IMR-90 (cell line): ENCODE results near the gene CDK14. TPM values are rescaled to one million over a fixed set of nuclear protein-coding genes. Genes with fewer than 3 reads are reported as not detected.

Experiments used
- ATAC-seq: fragments of 200-7000 bp; cut with Tn5 transposase; 2 replicates; pipeline ENCODE4 v1.9.1; 2020; ENCODE audit warnings: low read depth, mild to moderate bottlenecking, moderate library complexity
- BruUV-seq: library from RNA; stranded (reverse); fragments of 400-500 nt; replicated peaks from 2 replicates; lab custom pipeline; 2021; lab: Mats Ljungman, UMichigan
- CTCF ChIA-PET: fragments of 300-600 bp; formaldehyde crosslinking; extraction: SDS; loops from one replicate; lab custom pipeline; 2021; ENCODE audit warnings: antibody characterized with exemption; lab: Yijun Ruan, JAX
- POLR2A ChIA-PET: fragments of 300-600 bp; sonication (Branson Sonifier 250); formaldehyde crosslinking; loops from one replicate; lab custom pipeline; 2022; ENCODE audit warnings: antibody characterized with exemption; ENCODE audit not compliant: unreplicated experiment; lab: Charles Lee
- DNase-seq: peaks from one replicate; pipeline ENCODE4 v3.0.0; 2013
- H2AFZ ChIP-seq: replicated peaks from 2 replicates; pipeline ENCODE3; 2013; ENCODE audit warnings: low read length, mild to moderate bottlenecking; ENCODE audit not compliant: poor library complexity
- H2AK5ac ChIP-seq: 2 replicates; pipeline ENCODE4 v1.6.1; 2013; ENCODE audit warnings: low read depth, low read length, inconsistent platforms
- H2AK9ac ChIP-seq: replicated peaks from 2 replicates; pipeline ENCODE3; 2013; ENCODE audit warnings: mild to moderate bottlenecking, low read depth, low read length, moderate library complexity; ENCODE audit not compliant: poor library complexity
- H2BK120ac ChIP-seq: 2 replicates; pipeline ENCODE4 v1.6.1; 2013; ENCODE audit warnings: low read depth, low read length, inconsistent platforms
- H2BK15ac ChIP-seq: 3 replicates; pipeline ENCODE4 v1.6.1; 2013; ENCODE audit warnings: low read depth, low read length, inconsistent platforms
- H2BK20ac ChIP-seq: 2 replicates; pipeline ENCODE4 v1.6.1; 2013; ENCODE audit warnings: low read depth, mild to moderate bottlenecking, inconsistent platforms, low read length, moderate library complexity
- H2BK5ac ChIP-seq: 2 replicates; pipeline ENCODE4 v1.6.1; 2013; ENCODE audit warnings: mild to moderate bottlenecking, low read depth, low read length, inconsistent platforms; ENCODE audit not compliant: poor library complexity, severe bottlenecking
- H3K14ac ChIP-seq: replicated peaks from 2 replicates; pipeline ENCODE4 v1.6.1; 2013; ENCODE audit warnings: low read depth, low read length, inconsistent platforms
- H3K18ac ChIP-seq: 2 replicates; pipeline ENCODE4 v1.6.1; 2013; ENCODE audit warnings: low read depth, low read length, control low read depth
- H3K23ac ChIP-seq: 2 replicates; pipeline ENCODE4 v1.6.1; 2013; ENCODE audit warnings: low read depth, low read length, inconsistent platforms
- H3K27ac ChIP-seq: 2 replicates; pipeline ENCODE4 v1.5.1; 2013; ENCODE audit warnings: mild to moderate bottlenecking, control low read depth, low read length; ENCODE audit not compliant: insufficient read depth
- H3K27me3 ChIP-seq: 2 replicates; pipeline ENCODE4 v1.6.1; 2013; ENCODE audit warnings: low read length; ENCODE audit not compliant: control insufficient read depth, insufficient read depth
- H3K36me3 ChIP-seq: 2 replicates; pipeline ENCODE4 v1.6.1; 2013; ENCODE audit warnings: low read length, mixed read lengths; ENCODE audit not compliant: control insufficient read depth, insufficient read depth
- H3K4ac ChIP-seq: 2 replicates; pipeline ENCODE4 v1.6.1; 2013; ENCODE audit warnings: low read depth, low read length, inconsistent platforms
- H3K4me1 ChIP-seq: 2 replicates; pipeline ENCODE4 v1.6.1; 2013; ENCODE audit warnings: low read length, mixed read lengths; ENCODE audit not compliant: control insufficient read depth, insufficient read depth
- H3K4me2 ChIP-seq: 2 replicates; pipeline ENCODE4 v1.6.1; 2013; ENCODE audit warnings: low read depth, mild to moderate bottlenecking, control low read depth, low read length, moderate library complexity
- H3K4me3 ChIP-seq: 2 replicates; pipeline ENCODE4 v1.5.1; 2013; ENCODE audit warnings: low read depth, mild to moderate bottlenecking, control low read depth, low read length, moderate library complexity; ENCODE audit not compliant: insufficient read depth
- H3K56ac ChIP-seq: 2 replicates; pipeline ENCODE4 v1.6.1; 2013; ENCODE audit warnings: low read length, inconsistent platforms; ENCODE audit not compliant: insufficient read depth; ENCODE audit errors: extremely low read depth
- H3K79me1 ChIP-seq, 2 experiments: 2 replicates each; pipeline ENCODE4 v1.6.1; 2013; ENCODE audit warnings: low read length in 2 of 2, inconsistent platforms in 1 of 2, low read depth in 1 of 2
- H3K9ac ChIP-seq: 2 replicates; pipeline ENCODE4 v1.6.1; 2013; ENCODE audit warnings: low read depth, low read length, control low read depth
- H3K9me1 ChIP-seq: 2 replicates; pipeline ENCODE4 v1.6.1; 2013; ENCODE audit warnings: low read length, inconsistent platforms; ENCODE audit not compliant: insufficient read depth
- H3K9me3 ChIP-seq: 2 replicates; pipeline ENCODE4 v1.6.1; 2013; ENCODE audit warnings: low read length; ENCODE audit not compliant: control insufficient read depth, insufficient read depth
- H4K20me1 ChIP-seq: 2 replicates; pipeline ENCODE4 v1.6.1; 2013; ENCODE audit warnings: low read length, inconsistent platforms; ENCODE audit not compliant: insufficient read depth
- H4K5ac ChIP-seq: 2 replicates; pipeline ENCODE4 v1.6.1; 2013; ENCODE audit warnings: mild to moderate bottlenecking, low read depth, low read length, control low read depth
- H4K8ac ChIP-seq, 2 experiments: 2 replicates each; pipeline ENCODE4 v1.6.1; 2013; ENCODE audit warnings: low read depth in 2 of 2, low read length in 2 of 2, control low read depth in 1 of 2, inconsistent platforms in 1 of 2
- H4K91ac ChIP-seq: 2 replicates; pipeline ENCODE4 v1.6.1; 2013; ENCODE audit warnings: low read depth, low read length, inconsistent platforms; ENCODE audit not compliant: insufficient read depth
- ELK1 ChIP-seq: fragments of 150-350 bp; IDR thresholded peaks from 2 replicates; pipeline ENCODE4 v1.6.1; 2016; ENCODE audit warnings: low read depth, mild to moderate bottlenecking, low read length, moderate library complexity, borderline replicate concordance
- MAFK ChIP-seq: IDR thresholded peaks from 2 replicates; pipeline ENCODE4 v1.6.1; 2012; ENCODE audit warnings: low read depth, low read length, improper control_type of control experiment
- WGBS, 2 experiments: methylation state at CpG; one replicate each; pipeline versions ENCODE4 v1.1.5 to v1.1.7; 2013; ENCODE audit warnings: missing lambda C conversion rate in 2 of 2; ENCODE audit not compliant: insufficient read length in 1 of 2; ENCODE audit errors: extremely low coverage in 2 of 2; 5-methylcytosine and 5-hydroxymethylcytosine counted together
- dilution Hi-C: fragments of 300-500 bp; cut with HindIII; formaldehyde crosslinking; loops from one replicate; pipeline ENCODE4 v1.14.3; 2018; ENCODE audit warnings: low sequenced_read_pairs; ENCODE audit not compliant: unreplicated experiment
- in situ Hi-C: fragments of 300-500 bp; cut with MboI; formaldehyde crosslinking; loops from 3 replicates; pipeline ENCODE4 v1.14.3; 2019; ENCODE audit warnings: low sequenced_read_pairs, inconsistent platforms, mixed read lengths
- intact Hi-C: fragments of 100-400 bp; cut with micrococcal nuclease; formaldehyde crosslinking; loops from 2 replicates; pipeline ENCODE4 v1.10.0; 2022
- polyA plus RNA-seq, 3 experiments: library from polyadenylated mRNA; depleted of rRNA; stranded (reverse); fragments of >200 nt; gene quantifications; 2 replicates each; pipeline ENCODE4 v1.2.3, GENCODE V29; 2012; ENCODE audit warnings: low replicate concordance in 1 of 3
- total RNA-seq: library from RNA; depleted of rRNA; stranded (reverse); fragments of >200 nt; gene quantifications from 2 replicates; pipeline ENCODE4 v1.2.3, GENCODE V29; 2012

The CDK14 gene
- total and polyA plus RNA-seq, 2 of the 4 experiments (the other 2 are of a cell fraction) = 10.1 to 29.6 TPM

GRCh38 chr7:90766814-90767564 lies 170.9 kb downstream of the CDK14 start:
- POLR2A ChIA-PET = no interaction called here
- H3K36me3 ChIP-seq = peaks cover 5% of the 10 kb centered on the region; the same call in 1 of the 2 replicates
- no TSS peak for BruUV-seq

More at GRCh38 chr7:90766814-90767564, 170.9 kb downstream of the CDK14 start:
- peak; percentile 95 for ATAC-seq
- DNase-seq = peak; percentile 82
- peak overlapping the region; percentile 8 for H2AFZ ChIP-seq
- no peak overlapping the region for H2BK15ac ChIP-seq
- intact Hi-C loops = loop anchor here (5.0 to 10.0 kb wide), 2 partner anchors 170 to 312 kb away; partner anchors contain the start of gene CDK14
- no peaks in the 10 kb centered on the region for H3K27me3 ChIP-seq
- TF ChIP-seq MAFK (peak; percentile 56; the same call in 1 of the 2 replicates), ELK1 (no peak)
- peaks cover 4 to 6% of the 10 kb centered on the region in 2 experiments; a peak in 1 of 4 replicates for H3K79me1 ChIP-seq
- no peak overlapping the region for H4K8ac ChIP-seq
- no peak overlapping the region for H3K4me3 ChIP-seq
- no peaks in the 10 kb centered on the region for H4K20me1 ChIP-seq
- no peak overlapping the region for H3K14ac ChIP-seq
- H3K4ac ChIP-seq = no peak overlapping the region
- no peak overlapping the region for H3K9ac ChIP-seq
- H2AK5ac ChIP-seq = 0 out of 2 replicates have a peak overlapping the region, but pooled peaks have one; percentile 21
- no peak overlapping the region for H3K4me2 ChIP-seq
- no peak overlapping the region for H2AK9ac ChIP-seq
- H4K5ac ChIP-seq = no peak overlapping the region
- H3K18ac ChIP-seq = peak overlapping the region; percentile 20; the same call in 1 of the 2 replicates
- in situ Hi-C loops = no loop called here
- H3K56ac ChIP-seq = no peak overlapping the region
- H3K4me1 ChIP-seq = peaks cover 3% of the 10 kb centered on the region; the same call in 1 of the 2 replicates
- no peak overlapping the region for H2BK120ac ChIP-seq
- peak overlapping the region; percentile 12; the same call in 1 of the 2 replicates for H3K27ac ChIP-seq
- no peak overlapping the region for H4K91ac ChIP-seq
- WGBS, 2 experiments = 80% methylated on average over 1 of the region's 7 CpGs; no CpG with 5 or more reads in 1 of the 2 experiments
- H3K23ac ChIP-seq = no peak overlapping the region
- H2BK20ac ChIP-seq = no peak overlapping the region
- CTCF ChIA-PET = interaction anchor here (1.1 to 1.5 kb wide), 2 partner anchors 17 to 170 kb away, joined by 3 to 4 read pairs; partner anchors contain the start of gene CDK14
- peak overlapping the region; percentile 48 for H2BK5ac ChIP-seq
- dilution Hi-C loops = no loop called here
- H3K9me1 ChIP-seq = 0 out of 2 replicates have a peak, but pooled peaks cover 4% of the 10 kb centered on the region
- H3K9me3 ChIP-seq = peaks cover 5% of the 10 kb centered on the region
